GM23338 (cell line): ENCODE results near the gene VPS36. TPM values are rescaled to one million over a fixed set of nuclear protein-coding genes. Genes with fewer than 3 reads are reported as not detected.

ENCODE experiments used
- ATAC-seq: fragments of 200-7000 bp; cut with Tn5 transposase; 3 replicates; pipeline ENCODE4 v1.9.1; 2020
- DNase-seq: peaks from one replicate; pipeline ENCODE4 v3.0.0-alpha.2; 2015; ENCODE audit warnings: low spot score
- H2AFZ ChIP-seq: fragments of 200-600 bp; sonication (generic); 2 replicates; pipeline ENCODE4 v1.8.0; 2016; ENCODE audit warnings: antibody characterized with exemption, mild to moderate bottlenecking, moderate library complexity
- H3F3A ChIP-seq: fragments of 200-600 bp; sonication (generic); replicated peaks from 2 replicates; pipeline ENCODE4 v1.8.0; 2017; ENCODE audit warnings: antibody characterized with exemption, mixed run types, low read depth
- H3K27ac ChIP-seq: fragments of 200-600 bp; sonication (generic); 2 replicates; pipeline ENCODE4 v1.6.1; 2016; ENCODE audit warnings: low read depth
- H3K27me3 ChIP-seq: fragments of 200-600 bp; sonication (generic); 2 replicates; pipeline ENCODE4 v1.8.0; 2016; ENCODE audit warnings: mild to moderate bottlenecking, mixed run types, moderate library complexity; ENCODE audit not compliant: insufficient read depth
- H3K36me3 ChIP-seq: fragments of 200-600 bp; sonication (generic); 2 replicates; pipeline ENCODE4 v1.8.0; 2016; ENCODE audit warnings: mild to moderate bottlenecking; ENCODE audit not compliant: insufficient read depth
- H3K4me1 ChIP-seq: fragments of 200-600 bp; sonication (generic); 2 replicates; pipeline ENCODE4 v1.8.0; 2016; ENCODE audit warnings: mild to moderate bottlenecking, moderate library complexity; ENCODE audit not compliant: insufficient read depth
- H3K4me2 ChIP-seq: fragments of 200-600 bp; sonication (generic); 2 replicates; pipeline ENCODE4 v1.7.1; 2017; ENCODE audit warnings: mixed run types
- H3K4me3 ChIP-seq: fragments of 200-600 bp; sonication (generic); 2 replicates; pipeline ENCODE4 v1.6.1; 2016; ENCODE audit warnings: mixed run types
- H3K79me2 ChIP-seq: fragments of 200-600 bp; sonication (generic); replicated peaks from 2 replicates; pipeline ENCODE4 v1.8.0; 2017; ENCODE audit warnings: mild to moderate bottlenecking; ENCODE audit not compliant: insufficient read depth
- H3K9me2 ChIP-seq: fragments of 200-600 bp; sonication (generic); 2 replicates; pipeline ENCODE4 v1.8.0; 2017; ENCODE audit not compliant: insufficient read depth
- H4K20me1 ChIP-seq: fragments of 200-600 bp; sonication (generic); replicated peaks from 2 replicates; pipeline ENCODE4 v1.8.0; 2017; ENCODE audit warnings: mild to moderate bottlenecking; ENCODE audit not compliant: insufficient read depth
- H3K27ac Mint-ChIP-seq: 2 replicates; pipeline ENCODE4 v1.8.0; 2020; ENCODE audit warnings: inconsistent platforms, mild to moderate bottlenecking, moderate library complexity, mixed read lengths
- H3K27me3 Mint-ChIP-seq: 3 replicates; pipeline ENCODE4 v1.8.0; 2022; ENCODE audit warnings: low read depth, mild to moderate bottlenecking, moderate library complexity, mixed read lengths, inconsistent platforms; ENCODE audit not compliant: insufficient read depth, poor library complexity
- H3K36me3 Mint-ChIP-seq: 3 replicates; pipeline ENCODE4 v1.8.0; 2021; ENCODE audit warnings: low read depth, mild to moderate bottlenecking, inconsistent platforms, moderate library complexity, mixed read lengths
- H3K4me1 Mint-ChIP-seq: 3 replicates; pipeline ENCODE4 v1.8.0; 2020; ENCODE audit warnings: mild to moderate bottlenecking, inconsistent platforms, mixed read lengths
- H3K4me3 Mint-ChIP-seq: 3 replicates; pipeline ENCODE4 v1.8.0; 2021; ENCODE audit warnings: moderate library complexity, mild to moderate bottlenecking, inconsistent platforms, mixed read lengths
- H3K9me3 Mint-ChIP-seq: 3 replicates; pipeline ENCODE4 v1.8.0; 2020; ENCODE audit warnings: moderate library complexity, mild to moderate bottlenecking, inconsistent platforms, mixed read lengths
- CREB1 ChIP-seq: fragments of 250-450 bp; sonication (Bioruptor Pico); IDR thresholded peaks from 2 replicates; pipeline ENCODE4 v1.5.0; 2020; ENCODE audit warnings: low read depth, mild to moderate bottlenecking, moderate library complexity
- CTCF ChIP-seq, 2 experiments: fragments of 200-600 bp in 1 of 2; sonication (generic) in 1 of 2; conservative IDR thresholded peaks; 2 replicates each; pipeline versions ENCODE4 v1.5.1 to v1.6.1; 2016 to 2017; ENCODE audit warnings: antibody characterized with exemption in 2 of 2, low read depth in 2 of 2, mild to moderate bottlenecking in 2 of 2, moderate library complexity in 1 of 2
- ETS1 ChIP-seq: IDR thresholded peaks from 2 replicates; pipeline ENCODE4 v1.6.1; 2016; ENCODE audit warnings: antibody characterized with exemption
- EZH2phosphoT487 ChIP-seq: fragments of 200-600 bp; sonication (generic); IDR thresholded peaks from one replicate; pipeline ENCODE4 v1.8.1; 2018; ENCODE audit warnings: antibody characterized with exemption; ENCODE audit not compliant: unreplicated experiment
- JUNB ChIP-seq: IDR thresholded peaks from one replicate; pipeline ENCODE4 v1.6.1; 2016; ENCODE audit warnings: antibody characterized with exemption; ENCODE audit not compliant: unreplicated experiment
- NANOG ChIP-seq: IDR thresholded peaks from 2 replicates; pipeline ENCODE4 v1.6.1; 2016; ENCODE audit warnings: antibody characterized with exemption, borderline replicate concordance
- POLR2AphosphoS5 ChIP-seq: IDR thresholded peaks from 2 replicates; pipeline ENCODE4 v1.6.1; 2016; ENCODE audit warnings: antibody characterized with exemption, low read depth
- REST ChIP-seq: IDR thresholded peaks from one replicate; pipeline ENCODE4 v1.6.1; 2018; ENCODE audit warnings: antibody characterized with exemption; ENCODE audit not compliant: unreplicated experiment
- STAT1 ChIP-seq: IDR thresholded peaks from one replicate; pipeline ENCODE4 v1.6.1; 2016; ENCODE audit warnings: antibody characterized with exemption; ENCODE audit not compliant: unreplicated experiment
- ZNF114 ChIP-seq: fragments of 250-450 bp; sonication (Bioruptor Pico); IDR thresholded peaks from 2 replicates; pipeline ENCODE4 v1.5.0; 2020; ENCODE audit warnings: mild to moderate bottlenecking, moderate library complexity
- ZNF331 ChIP-seq: fragments of 250-450 bp; sonication (Bioruptor Pico); IDR thresholded peaks from 2 replicates; pipeline ENCODE4 v1.5.0; 2020; ENCODE audit warnings: low read depth, mild to moderate bottlenecking, moderate library complexity
- ZNF462 ChIP-seq: fragments of 250-450 bp; sonication (Bioruptor Pico); IDR thresholded peaks from 2 replicates; pipeline ENCODE4 v1.5.0; 2020; ENCODE audit warnings: mild to moderate bottlenecking, moderate library complexity
- polyA plus RNA-seq: library from polyadenylated mRNA; unstranded; fragments of >200 nt; fragmentation: Nextera tagmentation; extraction: Ambion mirVana; gene quantifications from 2 replicates; pipeline ENCODE4 v1.2.1, GENCODE V29; 2016
- total RNA-seq: library from RNA; depleted of rRNA; stranded (reverse); fragments of >200 nt; shearing (Covaris generic); gene quantifications from 2 replicates; pipeline ENCODE4 v1.2.3, GENCODE V29; 2014

VPS36 gene
- total and polyA plus RNA-seq, 2 experiments from 2014 or later, result 28.9 to 36.2 TPM

- H3K9me2 ChIP-seq, result no peaks in the 10 kb centered on the region
- Mint-ChIP-seq H3K4me3 (no peak overlapping the region), H3K27ac (no peak overlapping the region), H3K36me3 (peaks cover 30% of the 10 kb centered on the region; the same call in 2 of the 3 replicates), H3K4me1 (no peaks in the 10 kb centered on the region), H3K27me3 (no peaks in the 10 kb centered on the region), H3K9me3 (no peaks in the 10 kb centered on the region)
- H3K4me1 ChIP-seq, result no peaks in the 10 kb centered on the region
- H3K79me2 ChIP-seq, result no peaks in the 10 kb centered on the region
- H4K20me1 ChIP-seq, result no peaks in the 10 kb centered on the region
- no peak overlapping the region for H3K4me3 ChIP-seq
- no peak for ATAC-seq
- H2AFZ ChIP-seq, result no peak overlapping the region
- H3K27me3 ChIP-seq, result no peaks in the 10 kb centered on the region
- H3K27ac ChIP-seq, result no peak overlapping the region
- H3K36me3 ChIP-seq, result peaks cover 12% of the 10 kb centered on the region; the same call in 1 of the 2 replicates
- H3F3A ChIP-seq, result no peaks in the 10 kb centered on the region
- H3K4me2 ChIP-seq, result no peak overlapping the region
- TF ChIP-seq EZH2phosphoT487 (no peak), POLR2AphosphoS5 (no peak), ZNF462 (no peak), CREB1 (no peak), ZNF114 (no peak), STAT1 (no peak), REST (no peak), ZNF331 (CRISPR knock-in tag) (no peak), JUNB (no peak), NANOG (no peak), ETS1 (no peak), CTCF (conservative IDR thresholded peaks at IDR 0.05; ENCODE audit: low read depth in 2 of 2) (no peak)
- DNase-seq, result no peak
Measured at GRCh38 chr13:52419080-52419479, 31.4 kb downstream of the VPS36 start.
